Cardiac muscle cell (in vitro differentiated cells and primary cell): ENCODE data around the gene ATP11A. TPM values are rescaled to one million over a fixed set of nuclear protein-coding genes. Genes with fewer than 3 reads are reported as not detected.
A peak's percentile ranks its signal among the peaks of the same experiment; 100 is the strongest.

Source experiments
- DNase-seq, 2 donors: peaks; one replicate each; pipeline versions ENCODE4 v3.0.0 to v3.0.0-alpha.2; 2010 to 2017; ENCODE audit warnings: low read depth in 1 of 2, low spot score in 1 of 2
- H3K27ac ChIP-seq: fragments of 200-600 bp; sonication (generic); 2 replicates; pipeline ENCODE4 v1.5.1; 2016
- H3K27me3 ChIP-seq: fragments of 200-600 bp; sonication (generic); 2 replicates; pipeline ENCODE4 v1.6.0; 2016; ENCODE audit warnings: control low read depth
- H3K36me3 ChIP-seq: fragments of 200-600 bp; sonication (generic); 2 replicates; pipeline ENCODE4 v1.5.1; 2016; ENCODE audit warnings: control low read depth
- H3K4me1 ChIP-seq: fragments of 200-600 bp; sonication (generic); 2 replicates; pipeline ENCODE4 v1.8.1; 2017; ENCODE audit warnings: low read depth, mild to moderate bottlenecking, mixed run types
- H3K4me3 ChIP-seq: fragments of 200-600 bp; sonication (generic); 2 replicates; pipeline ENCODE4 v1.5.1; 2016; ENCODE audit warnings: mild to moderate bottlenecking
- H3K9me3 ChIP-seq: fragments of 200-600 bp; sonication (generic); 2 replicates; pipeline ENCODE4 v1.5.1; 2017; ENCODE audit warnings: low read depth, mild to moderate bottlenecking, control low read depth
- CTCF ChIP-seq: IDR thresholded peaks from 2 replicates; pipeline ENCODE4 v1.5.1; 2012; ENCODE audit warnings: low read depth, mild to moderate bottlenecking, low read length
- polyA plus RNA-seq: library from polyadenylated mRNA; unstranded; fragments of >200 nt; fragmentation: Nextera tagmentation; extraction: Ambion mirVana; gene quantifications from 2 replicates; pipeline ENCODE4 v1.2.1, GENCODE V29; 2016
- total RNA-seq: library from RNA; depleted of rRNA; stranded (reverse); fragments of >200 nt; gene quantifications from 2 replicates; pipeline ENCODE4 v1.2.3, GENCODE V29; 2016

The ATP11A gene
- total and polyA plus RNA-seq, 2 experiments from 2014 or later = 38.0 to 42.9 TPM

GRCh38 chr13:112754281-112755025 lies 64.6 kb downstream of the ATP11A start:
- no peak overlapping the region for H3K4me3 ChIP-seq
- H3K27ac ChIP-seq = peak overlapping the region; percentile 28
- H3K27me3 ChIP-seq = no peaks in the 10 kb centered on the region
- H3K4me1 ChIP-seq = no peaks in the 10 kb centered on the region
- DNase-seq = no peak
- H3K36me3 ChIP-seq = no peaks in the 10 kb centered on the region
- H3K9me3 ChIP-seq = no peaks in the 10 kb centered on the region
- TF ChIP-seq CTCF = no peak

- Histone ChIP-seq H3K27ac (no peak overlapping the region), H3K9me3 (no peaks in the 10 kb centered on the region), H3K4me3 (no peak overlapping the region), H3K4me1 (no peaks in the 10 kb centered on the region), H3K27me3 (no peaks in the 10 kb centered on the region), H3K36me3 (no peaks in the 10 kb centered on the region)
- no peak for DNase-seq
- TF ChIP-seq CTCF = no peak
Measured at GRCh38 chr13:112755331-112755730, 65.5 kb downstream of the ATP11A start.

GRCh38 chr13:112756081-112756480 lies 66.2 kb downstream of the ATP11A start:
- no peaks in the 10 kb centered on the region for H3K36me3 ChIP-seq
- H3K4me1 ChIP-seq = peaks cover 6% of the 10 kb centered on the region
- no peak for TF ChIP-seq CTCF
- H3K27me3 ChIP-seq = no peaks in the 10 kb centered on the region
- no peak overlapping the region for H3K4me3 ChIP-seq
- peak overlapping the region; percentile 59 for H3K27ac ChIP-seq
- no peak for DNase-seq
- H3K9me3 ChIP-seq = no peaks in the 10 kb centered on the region

GRCh38 chr13:112756511-112756966 lies 66.7 kb downstream of the ATP11A start:
- H3K27ac ChIP-seq = peak overlapping the region; percentile 59
- H3K4me1 ChIP-seq = peaks cover 11% of the 10 kb centered on the region
- no peaks in the 10 kb centered on the region for H3K9me3 ChIP-seq
- no peaks in the 10 kb centered on the region for H3K36me3 ChIP-seq
- no peak overlapping the region for H3K4me3 ChIP-seq
- no peak for TF ChIP-seq CTCF
- DNase-seq = no peak
- no peaks in the 10 kb centered on the region for H3K27me3 ChIP-seq

GRCh38 chr13:112756967-112757758 lies 67.3 kb downstream of the ATP11A start:
- Histone ChIP-seq H3K27ac (peak overlapping the region; percentile 59), H3K27me3 (no peaks in the 10 kb centered on the region), H3K9me3 (no peaks in the 10 kb centered on the region), H3K36me3 (no peaks in the 10 kb centered on the region), H3K4me1 (peaks cover 17% of the 10 kb centered on the region), H3K4me3 (no peak overlapping the region)
- no peak for TF ChIP-seq CTCF
- DNase-seq = no peak
